RWPE1 (cell line): ENCODE data around the gene TLK2.

Experiments used
- CTCF ChIA-PET: fragments of 350-600 bp; sonication (Branson Sonifier 250); formaldehyde crosslinking; extraction: SDS; loops from one replicate; lab custom pipeline; 2021; lab: Yijun Ruan, JAX
- POLR2A ChIA-PET: fragments of 400-600 bp; formaldehyde crosslinking; extraction: SDS; loops from one replicate; lab custom pipeline; 2020; ENCODE audit warnings: antibody characterized with exemption; ENCODE audit not compliant: low non-redundant PET; lab: Yijun Ruan, JAX
- DNase-seq: peaks from one replicate; pipeline ENCODE4 v3.0.0; 2012; ENCODE audit warnings: low spot score
- H3K27ac ChIP-seq: fragments of 450-650 bp; 2 replicates; pipeline ENCODE4 v1.5.1; 2017
- TF ChIP-seq, protein P1 (sequence below): fragments of 450-650 bp; conservative IDR thresholded peaks from 2 replicates; pipeline ENCODE4 v1.5.1; 2017; ENCODE audit warnings: low read depth, mild to moderate bottlenecking

The TLK2 gene

DNA sequence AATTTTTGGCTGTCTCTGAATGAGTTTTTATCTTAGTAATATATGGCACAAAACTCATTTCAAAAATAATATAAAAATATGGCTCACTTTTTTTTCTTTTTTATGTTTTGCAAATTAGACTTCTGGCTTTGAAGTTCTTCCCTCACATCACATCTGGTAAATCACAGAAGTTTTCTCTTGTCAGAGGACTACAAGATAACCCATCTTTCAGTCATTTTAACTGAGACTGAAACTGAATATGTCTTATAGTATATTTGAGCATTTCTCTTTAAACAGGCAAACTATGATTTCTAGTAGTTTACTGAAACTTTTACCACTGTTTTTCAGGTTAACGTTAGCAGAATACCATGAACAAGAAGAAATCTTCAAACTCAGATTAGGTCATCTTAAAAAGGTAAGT, 97.8 kb downstream of the TLK2 start:
- no peak overlapping the region for H3K27ac ChIP-seq
- DNase-seq, result no peak
- TF ChIP-seq, protein P1, sequence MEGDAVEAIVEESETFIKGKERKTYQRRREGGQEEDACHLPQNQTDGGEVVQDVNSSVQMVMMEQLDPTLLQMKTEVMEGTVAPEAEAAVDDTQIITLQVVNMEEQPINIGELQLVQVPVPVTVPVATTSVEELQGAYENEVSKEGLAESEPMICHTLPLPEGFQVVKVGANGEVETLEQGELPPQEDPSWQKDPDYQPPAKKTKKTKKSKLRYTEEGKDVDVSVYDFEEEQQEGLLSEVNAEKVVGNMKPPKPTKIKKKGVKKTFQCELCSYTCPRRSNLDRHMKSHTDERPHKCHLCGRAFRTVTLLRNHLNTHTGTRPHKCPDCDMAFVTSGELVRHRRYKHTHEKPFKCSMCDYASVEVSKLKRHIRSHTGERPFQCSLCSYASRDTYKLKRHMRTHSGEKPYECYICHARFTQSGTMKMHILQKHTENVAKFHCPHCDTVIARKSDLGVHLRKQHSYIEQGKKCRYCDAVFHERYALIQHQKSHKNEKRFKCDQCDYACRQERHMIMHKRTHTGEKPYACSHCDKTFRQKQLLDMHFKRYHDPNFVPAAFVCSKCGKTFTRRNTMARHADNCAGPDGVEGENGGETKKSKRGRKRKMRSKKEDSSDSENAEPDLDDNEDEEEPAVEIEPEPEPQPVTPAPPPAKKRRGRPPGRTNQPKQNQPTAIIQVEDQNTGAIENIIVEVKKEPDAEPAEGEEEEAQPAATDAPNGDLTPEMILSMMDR, result no peak
- CTCF ChIA-PET, result no interaction called here
- POLR2A ChIA-PET, result no interaction called here

DNA sequence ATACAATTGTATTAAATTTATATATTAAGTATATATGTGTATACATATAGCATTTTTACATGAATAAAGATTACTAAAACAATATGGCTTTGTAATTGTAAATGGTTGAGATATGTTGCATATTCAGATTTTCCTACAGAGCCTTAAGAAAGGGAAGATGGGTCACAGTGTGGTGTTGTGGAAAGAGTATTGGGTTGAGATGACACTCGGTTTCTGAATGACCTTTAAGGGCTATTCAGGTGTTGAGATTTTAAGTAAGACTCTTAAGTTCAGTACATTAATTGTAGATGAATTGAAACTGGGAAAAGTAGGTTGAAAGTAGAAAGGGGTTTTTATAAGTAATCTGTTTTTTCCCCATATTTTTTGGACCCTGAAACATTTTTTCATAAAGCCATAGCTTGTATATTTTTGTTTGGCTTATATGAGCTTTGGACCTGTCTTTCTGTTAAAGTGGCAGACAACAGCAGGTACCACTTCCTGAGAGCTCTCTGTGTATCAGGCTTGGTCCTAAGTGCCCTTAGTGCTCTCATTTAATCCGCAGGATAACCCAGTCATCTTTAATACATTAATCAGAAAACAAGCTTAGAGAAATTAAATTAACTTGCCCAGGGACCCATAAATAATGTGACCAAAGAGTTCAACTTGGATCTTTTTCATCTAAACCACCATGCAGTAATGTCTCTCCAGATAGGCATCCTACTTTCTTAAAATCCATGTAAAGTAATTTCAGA, 100.3 kb downstream of the TLK2 start:
- ChIA-PET POLR2A (no interaction called here), CTCF (no interaction called here)
- no peak overlapping the region for H3K27ac ChIP-seq
- no peak for DNase-seq
- TF ChIP-seq, protein P1, result no peak

GRCh38 chr17:62580947-62581346, 102.3 kb downstream of the TLK2 start:
- ChIA-PET POLR2A (no interaction called here), CTCF (no interaction called here)
- H3K27ac ChIP-seq, result no peak overlapping the region
- TF ChIP-seq, protein P1, result no peak
- DNase-seq, result no peak

GRCh38 chr17:62581764-62582163, 103.1 kb downstream of the TLK2 start:
- POLR2A ChIA-PET, result no interaction called here
- no peak overlapping the region for H3K27ac ChIP-seq
- no peak for DNase-seq
- CTCF ChIA-PET, result no interaction called here
- TF ChIP-seq, protein P1, result no peak

DNA sequence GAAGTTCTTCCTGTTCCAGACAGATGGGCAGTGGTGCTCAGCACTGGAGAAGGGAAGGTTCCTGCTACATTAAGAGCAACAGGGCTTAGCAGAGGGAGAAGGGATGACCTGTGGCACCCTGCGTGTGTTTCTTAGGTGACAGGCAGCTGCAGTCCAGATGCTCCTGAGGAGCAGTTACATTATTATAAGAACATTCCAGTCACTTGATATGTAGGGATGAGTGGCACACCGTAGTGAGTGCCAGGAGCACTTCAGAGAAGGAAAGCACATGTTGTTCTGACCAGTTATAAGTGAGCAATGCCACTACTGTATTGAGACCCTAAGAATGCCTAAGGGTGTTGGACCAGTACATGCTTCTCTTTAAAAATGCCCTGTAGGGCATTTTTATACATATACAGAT, 108.9 kb downstream of the TLK2 start:
- CTCF ChIA-PET, result no interaction called here
- POLR2A ChIA-PET, result no interaction called here
- no peak for DNase-seq
- H3K27ac ChIP-seq, result no peak overlapping the region
- TF ChIP-seq, protein P1, result no peak

- DNase-seq, result no peak
- H3K27ac ChIP-seq, result no peak overlapping the region
- ChIA-PET CTCF (no interaction called here), POLR2A (no interaction called here)
- TF ChIP-seq, protein P1, result no peak
Measured at GRCh38 chr17:62588109-62588508, 109.5 kb downstream of the TLK2 start.
